WERI-Rb-1 (cell line): ENCODE data around the gene MYD88.

Experiments used
- DNase-seq: peaks from one replicate; pipeline ENCODE4 v3.0.0-alpha.2; 2020
- H3K27ac ChIP-seq: fragments of 250-450 bp; sonication (Bioruptor Pico); 2 replicates; pipeline ENCODE4 v1.5.1; 2020; ENCODE audit warnings: mild to moderate bottlenecking, moderate library complexity
- H3K27me3 ChIP-seq: fragments of 250-450 bp; sonication (Bioruptor Pico); 2 replicates; pipeline ENCODE4 v1.5.1; 2021; ENCODE audit warnings: mild to moderate bottlenecking, low read depth, moderate library complexity; ENCODE audit not compliant: insufficient read depth, severe bottlenecking
- H3K36me3 ChIP-seq: fragments of 250-450 bp; sonication (Bioruptor Pico); 2 replicates; pipeline ENCODE4 v1.5.1; 2020; ENCODE audit warnings: mild to moderate bottlenecking, moderate library complexity
- H3K4me3 ChIP-seq: 2 replicates; pipeline ENCODE4 v1.5.1; 2011; ENCODE audit warnings: low read depth, mild to moderate bottlenecking, control low read depth, low read length
- H3K9me3 ChIP-seq: fragments of 250-450 bp; sonication (Bioruptor Pico); 2 replicates; pipeline ENCODE4 v1.5.1; 2021; ENCODE audit warnings: mild to moderate bottlenecking, moderate library complexity; ENCODE audit not compliant: severe bottlenecking
- TF ChIP-seq, protein P1 (sequence below): IDR thresholded peaks from 2 replicates; pipeline ENCODE4 v1.5.1; 2011; ENCODE audit warnings: low read depth, mild to moderate bottlenecking, control low read depth, inconsistent platforms, low read length

MYD88 gene

GRCh38 chr3:38163117-38163840 lies 24.8 kb downstream of the MYD88 start:
- H3K9me3 ChIP-seq, result no peaks in the 10 kb centered on the region
- H3K27ac ChIP-seq, result no peak overlapping the region
- no peaks in the 10 kb centered on the region for H3K27me3 ChIP-seq
- DNase-seq, result no peak
- no peak overlapping the region for H3K4me3 ChIP-seq
- TF ChIP-seq, protein P1, sequence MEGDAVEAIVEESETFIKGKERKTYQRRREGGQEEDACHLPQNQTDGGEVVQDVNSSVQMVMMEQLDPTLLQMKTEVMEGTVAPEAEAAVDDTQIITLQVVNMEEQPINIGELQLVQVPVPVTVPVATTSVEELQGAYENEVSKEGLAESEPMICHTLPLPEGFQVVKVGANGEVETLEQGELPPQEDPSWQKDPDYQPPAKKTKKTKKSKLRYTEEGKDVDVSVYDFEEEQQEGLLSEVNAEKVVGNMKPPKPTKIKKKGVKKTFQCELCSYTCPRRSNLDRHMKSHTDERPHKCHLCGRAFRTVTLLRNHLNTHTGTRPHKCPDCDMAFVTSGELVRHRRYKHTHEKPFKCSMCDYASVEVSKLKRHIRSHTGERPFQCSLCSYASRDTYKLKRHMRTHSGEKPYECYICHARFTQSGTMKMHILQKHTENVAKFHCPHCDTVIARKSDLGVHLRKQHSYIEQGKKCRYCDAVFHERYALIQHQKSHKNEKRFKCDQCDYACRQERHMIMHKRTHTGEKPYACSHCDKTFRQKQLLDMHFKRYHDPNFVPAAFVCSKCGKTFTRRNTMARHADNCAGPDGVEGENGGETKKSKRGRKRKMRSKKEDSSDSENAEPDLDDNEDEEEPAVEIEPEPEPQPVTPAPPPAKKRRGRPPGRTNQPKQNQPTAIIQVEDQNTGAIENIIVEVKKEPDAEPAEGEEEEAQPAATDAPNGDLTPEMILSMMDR, result no peak
- peaks cover 5% of the 10 kb centered on the region; the same call in 1 of the 2 replicates for H3K36me3 ChIP-seq

DNA sequence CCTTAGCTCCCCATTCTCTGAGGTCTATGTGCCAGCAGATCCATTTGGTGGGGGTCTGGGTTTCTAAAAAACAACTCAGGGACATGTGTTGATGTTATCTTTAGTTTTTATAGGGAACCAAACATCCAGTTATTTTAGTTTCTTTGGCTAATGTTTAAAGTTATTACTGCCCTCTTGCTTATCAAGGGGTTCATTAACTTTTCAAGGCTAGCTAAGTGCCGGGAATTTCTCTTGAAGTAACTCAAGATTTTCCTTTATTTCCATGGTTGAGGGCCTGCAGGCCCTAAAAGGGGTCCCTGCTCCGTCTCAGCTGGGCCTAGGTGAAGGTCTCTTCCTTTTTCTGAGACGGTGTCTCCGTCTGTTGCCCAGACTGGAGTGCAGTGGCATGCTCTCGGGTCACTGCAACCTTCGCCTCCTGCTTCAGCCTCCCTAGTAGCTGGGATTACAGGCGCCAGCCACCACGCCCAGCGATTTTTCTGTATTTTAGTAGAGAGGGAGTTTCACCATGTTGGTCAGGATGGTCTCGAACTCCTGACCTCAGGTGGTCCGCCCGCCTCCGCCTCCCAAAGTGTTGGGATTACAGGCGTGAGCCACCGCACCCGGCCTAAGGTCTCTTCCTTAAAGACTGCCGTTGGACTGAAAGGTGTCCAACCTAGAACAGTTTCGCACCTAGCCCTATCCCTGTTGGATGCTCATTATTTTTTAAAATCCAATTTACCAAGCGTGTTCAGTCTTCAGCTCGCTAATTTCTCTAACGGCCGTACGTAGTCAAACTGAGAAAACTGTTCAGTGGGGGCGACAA lies 25.6 kb downstream of the MYD88 start:
- peaks cover 5% of the 10 kb centered on the region; the same call in 1 of the 2 replicates for H3K36me3 ChIP-seq
- H3K4me3 ChIP-seq, result peak overlapping the region; percentile 92
- no peaks in the 10 kb centered on the region for H3K27me3 ChIP-seq
- peak overlapping the region; percentile 99 for H3K27ac ChIP-seq
- TF ChIP-seq, protein P1, result no peak
- no peaks in the 10 kb centered on the region for H3K9me3 ChIP-seq
- no peak for DNase-seq

DNA sequence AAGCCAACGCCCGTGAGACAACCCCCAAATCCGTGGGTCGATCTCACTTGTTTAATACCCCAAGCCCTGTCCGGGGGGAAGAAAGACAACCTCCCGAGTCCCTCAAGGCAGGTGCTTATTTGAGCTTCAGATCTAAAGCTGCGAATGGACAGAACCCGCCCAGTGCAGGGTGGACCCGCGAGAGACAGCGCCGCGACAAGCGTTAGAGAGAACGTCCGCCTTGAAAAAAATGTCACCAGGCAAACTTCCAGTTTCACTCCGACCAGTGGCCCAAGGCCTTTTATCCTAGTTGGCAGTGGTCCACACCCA lies 26.1 kb downstream of the MYD88 start:
- TF ChIP-seq, protein P1, result no peak
- H3K27me3 ChIP-seq, result no peaks in the 10 kb centered on the region
- H3K36me3 ChIP-seq, result peaks cover 5% of the 10 kb centered on the region; the same call in 1 of the 2 replicates
- H3K4me3 ChIP-seq, result peak overlapping the region; percentile 92
- no peak for DNase-seq
- H3K9me3 ChIP-seq, result no peaks in the 10 kb centered on the region
- peak overlapping the region; percentile 99 for H3K27ac ChIP-seq

DNA sequence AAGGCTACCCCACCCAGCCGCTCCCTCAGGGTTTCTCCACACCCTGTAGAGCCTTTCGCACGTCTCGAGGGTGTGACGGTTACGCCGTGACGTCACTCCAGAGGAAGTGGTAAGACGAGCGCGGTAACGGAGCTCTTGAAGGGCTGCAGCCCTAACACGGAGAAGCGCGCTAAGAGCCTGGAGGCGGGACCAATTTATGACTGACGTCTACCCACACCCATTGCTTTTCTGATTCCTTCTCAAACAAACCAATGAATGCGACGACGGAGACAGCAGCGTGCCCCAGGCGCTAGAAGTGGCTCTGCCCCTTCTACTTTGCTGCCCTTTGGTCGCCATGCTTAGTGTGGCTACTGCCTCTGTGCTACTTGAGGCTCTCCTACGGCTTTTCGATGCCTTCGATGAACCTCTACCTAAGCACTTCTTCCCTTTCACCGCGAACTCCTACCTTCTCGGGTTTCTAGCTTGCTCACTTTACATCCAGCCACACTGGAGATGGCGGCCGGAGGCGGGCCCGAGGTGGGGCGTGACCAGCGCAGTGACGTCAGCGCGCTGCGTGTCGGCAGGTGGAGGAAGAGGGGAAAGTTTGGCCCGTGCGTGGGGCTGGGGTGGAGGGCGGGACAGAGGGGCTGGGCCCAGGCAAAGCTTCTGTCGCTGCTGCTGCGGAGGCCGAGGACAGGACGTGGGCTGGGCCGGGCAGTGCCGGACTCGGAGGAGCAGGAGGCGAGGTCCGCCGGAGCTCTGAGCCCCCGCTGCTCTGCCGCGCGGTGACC lies 26.7 kb downstream of the MYD88 start, which contains the start of gene OXSR1:
Gene OXSR1, plus strand, starts transcription at position 586 of the 770 bp plus-strand sequence. CDS start 340 bp downstream, outside the sequence.
- TF ChIP-seq, protein P1, result no peak

GRCh38 chr3:38165722-38166387 lies 27.4 kb downstream of the MYD88 start:
- Histone ChIP-seq H3K27me3 (no peaks in the 10 kb centered on the region), H3K4me3 (peak overlapping the region; percentile 92), H3K36me3 (peaks cover 5% of the 10 kb centered on the region; the same call in 1 of the 2 replicates), H3K27ac (peak overlapping the region; percentile 99), H3K9me3 (no peaks in the 10 kb centered on the region)
- DNase-seq, result peak; percentile 66
- TF ChIP-seq, protein P1, result no peak

More for the DNA sequence above, 26.7 kb downstream of the MYD88 start, which contains the start of gene OXSR1:
- DNase-seq, result peak; percentile 98
- H3K27ac ChIP-seq, result peak within 1 kb of the TSS; percentile 99
- H3K27me3 ChIP-seq, result no peaks in the 10 kb centered on the region
- H3K4me3 ChIP-seq, result peak within 1 kb of the TSS; percentile 92
- no peaks in the 10 kb centered on the region for H3K9me3 ChIP-seq
- peaks cover 5% of the 10 kb centered on the region; the same call in 1 of the 2 replicates for H3K36me3 ChIP-seq
